PFSK-1 (cell line): ENCODE measurements around the gene SLC43A3.

ENCODE experiments used
- FOXP2 ChIP-seq: optimal IDR thresholded peaks from 2 replicates; pipeline ENCODE3; 2011; ENCODE audit warnings: borderline replicate concordance, control low read depth, inconsistent platforms; ENCODE audit not compliant: insufficient read depth; ENCODE audit errors: extremely low read length, extremely low read depth
- POLR2AphosphoS5 ChIP-seq: IDR thresholded peaks from 2 replicates; pipeline ENCODE4 v1.6.1; 2012; ENCODE audit warnings: low read depth, mild to moderate bottlenecking, control low read depth, low read length, moderate library complexity
- REST ChIP-seq, 2 experiments: IDR thresholded peaks; 2 replicates each; pipeline versions ENCODE4 v1.6.1 to v1.8.0; 2011 to 2012; ENCODE audit warnings: low read depth in 2 of 2, low read length in 2 of 2, control low read depth in 1 of 2, inconsistent platforms in 1 of 2, mild to moderate bottlenecking in 1 of 2, moderate library complexity in 1 of 2; ENCODE audit not compliant: insufficient read depth in 1 of 2
- SIN3A ChIP-seq: IDR thresholded peaks from 2 replicates; pipeline ENCODE4 v1.6.1; 2012; ENCODE audit warnings: mild to moderate bottlenecking, low read length, moderate library complexity, borderline replicate concordance; ENCODE audit not compliant: insufficient read depth
- TAF1 ChIP-seq: IDR thresholded peaks from 2 replicates; pipeline ENCODE4 v1.6.1; 2012; ENCODE audit warnings: low read length, control low read depth, borderline replicate concordance; ENCODE audit not compliant: insufficient read depth

The SLC43A3 gene

GRCh38 chr11:57395905-57396623 lies 30.9 kb downstream of the SLC43A3 start:
- TF ChIP-seq REST (IDR thresholded peaks at IDR 0.05; ENCODE audit: insufficient read depth in 1 of 2, low read depth in 2 of 2, low read length in 2 of 2) = no peak
- no peak for TF ChIP-seq FOXP2
- TF ChIP-seq SIN3A = no peak
- TF ChIP-seq POLR2AphosphoS5 = no peak
- no peak for TF ChIP-seq TAF1

GRCh38 chr11:57394203-57394965 lies 32.5 kb downstream of the SLC43A3 start:
- no peak for TF ChIP-seq POLR2AphosphoS5
- TF ChIP-seq TAF1 = no peak
- no peak for TF ChIP-seq SIN3A
- no peak for TF ChIP-seq FOXP2
- TF ChIP-seq REST (IDR thresholded peaks at IDR 0.05; ENCODE audit: insufficient read depth in 1 of 2, low read depth in 2 of 2, low read length in 2 of 2) = no peak

GRCh38 chr11:57392763-57393105 lies 34.2 kb downstream of the SLC43A3 start:
- TF ChIP-seq TAF1 = no peak
- TF ChIP-seq POLR2AphosphoS5 = no peak
- no peak for TF ChIP-seq REST (IDR thresholded peaks at IDR 0.05; ENCODE audit: insufficient read depth in 1 of 2, low read depth in 2 of 2, low read length in 2 of 2)
- no peak for TF ChIP-seq FOXP2
- no peak for TF ChIP-seq SIN3A

- TF ChIP-seq FOXP2 = no peak
- no peak for TF ChIP-seq TAF1
- TF ChIP-seq POLR2AphosphoS5 = no peak
- TF ChIP-seq REST (IDR thresholded peaks at IDR 0.05; ENCODE audit: insufficient read depth in 1 of 2, low read depth in 2 of 2, low read length in 2 of 2) = no peak
- TF ChIP-seq SIN3A = no peak
These were observed 34.7 kb downstream of the SLC43A3 start for GRCh38 chr11:57392066-57392762.
